Endothelial cell (in vitro differentiated cells): ENCODE data around the gene SIGLEC7. TPM values are rescaled to one million over a fixed set of nuclear protein-coding genes. Genes with fewer than 3 reads are reported as not detected.

ENCODE experiments used
- DNase-seq: peaks from one replicate; pipeline ENCODE4 v3.0.0; 2021; ENCODE audit warnings: low spot score
- H3K27ac Mint-ChIP-seq: one replicate; pipeline ENCODE4 v1.8.0; 2021; ENCODE audit warnings: mixed read lengths, inconsistent platforms; ENCODE audit not compliant: unreplicated experiment
- H3K27me3 Mint-ChIP-seq: one replicate; pipeline ENCODE4 v1.8.0; 2021; ENCODE audit warnings: mild to moderate bottlenecking, moderate library complexity, mixed read lengths, inconsistent platforms; ENCODE audit not compliant: unreplicated experiment
- H3K36me3 Mint-ChIP-seq: one replicate; pipeline ENCODE4 v1.8.0; 2021; ENCODE audit warnings: mild to moderate bottlenecking, low read depth, mixed read lengths, inconsistent platforms; ENCODE audit not compliant: unreplicated experiment
- H3K4me1 Mint-ChIP-seq: one replicate; pipeline ENCODE4 v1.8.0; 2021; ENCODE audit warnings: mild to moderate bottlenecking, mixed read lengths, inconsistent platforms; ENCODE audit not compliant: unreplicated experiment
- H3K4me3 Mint-ChIP-seq: one replicate; pipeline ENCODE4 v1.8.0; 2021; ENCODE audit warnings: mild to moderate bottlenecking, mixed read lengths, inconsistent platforms; ENCODE audit not compliant: unreplicated experiment
- H3K9me3 Mint-ChIP-seq: one replicate; pipeline ENCODE4 v1.8.0; 2021; ENCODE audit warnings: mixed read lengths, inconsistent platforms; ENCODE audit not compliant: unreplicated experiment
- total RNA-seq: library from RNA; stranded (reverse); fragmentation: NEBNext Ultra II Directional; extraction: Animal tissue kit (Norgen Biotek cat#: 25700); gene quantifications from one replicate; pipeline ENCODE4 v1.2.1, GENCODE V29; 2021; ENCODE audit not compliant: unreplicated experiment
- TF ChIP-seq, protein P1 (sequence below): fragments of 200-600 bp; sonication (generic); IDR thresholded peaks from one replicate; pipeline ENCODE4 v1.5.0; 2021; ENCODE audit warnings: antibody characterized with exemption; ENCODE audit not compliant: unreplicated experiment

The SIGLEC7 gene
- total RNA-seq, 1 donor from 2014 or later: not detected

- no peaks in the 10 kb centered on the region for H3K36me3 Mint-ChIP-seq
- H3K9me3 Mint-ChIP-seq: no peaks in the 10 kb centered on the region
- H3K4me1 Mint-ChIP-seq: peaks cover 12% of the 10 kb centered on the region
- TF ChIP-seq, protein P1, sequence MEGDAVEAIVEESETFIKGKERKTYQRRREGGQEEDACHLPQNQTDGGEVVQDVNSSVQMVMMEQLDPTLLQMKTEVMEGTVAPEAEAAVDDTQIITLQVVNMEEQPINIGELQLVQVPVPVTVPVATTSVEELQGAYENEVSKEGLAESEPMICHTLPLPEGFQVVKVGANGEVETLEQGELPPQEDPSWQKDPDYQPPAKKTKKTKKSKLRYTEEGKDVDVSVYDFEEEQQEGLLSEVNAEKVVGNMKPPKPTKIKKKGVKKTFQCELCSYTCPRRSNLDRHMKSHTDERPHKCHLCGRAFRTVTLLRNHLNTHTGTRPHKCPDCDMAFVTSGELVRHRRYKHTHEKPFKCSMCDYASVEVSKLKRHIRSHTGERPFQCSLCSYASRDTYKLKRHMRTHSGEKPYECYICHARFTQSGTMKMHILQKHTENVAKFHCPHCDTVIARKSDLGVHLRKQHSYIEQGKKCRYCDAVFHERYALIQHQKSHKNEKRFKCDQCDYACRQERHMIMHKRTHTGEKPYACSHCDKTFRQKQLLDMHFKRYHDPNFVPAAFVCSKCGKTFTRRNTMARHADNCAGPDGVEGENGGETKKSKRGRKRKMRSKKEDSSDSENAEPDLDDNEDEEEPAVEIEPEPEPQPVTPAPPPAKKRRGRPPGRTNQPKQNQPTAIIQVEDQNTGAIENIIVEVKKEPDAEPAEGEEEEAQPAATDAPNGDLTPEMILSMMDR: no peak
- no peak overlapping the region for H3K4me3 Mint-ChIP-seq
- no peak for DNase-seq
- H3K27me3 Mint-ChIP-seq: peaks cover 7% of the 10 kb centered on the region
- no peak overlapping the region for H3K27ac Mint-ChIP-seq
Measured at GRCh38 chr19:51200071-51200666, 58.1 kb downstream of the SIGLEC7 start.

GRCh38 chr19:51201712-51202111 lies 59.6 kb downstream of the SIGLEC7 start:
- Mint-ChIP-seq H3K4me3 (no peak overlapping the region), H3K36me3 (no peaks in the 10 kb centered on the region), H3K27ac (no peak overlapping the region), H3K9me3 (no peaks in the 10 kb centered on the region), H3K27me3 (peaks cover 7% of the 10 kb centered on the region), H3K4me1 (peaks cover 12% of the 10 kb centered on the region)
- DNase-seq: no peak
- TF ChIP-seq, protein P1: no peak

Other genes starting within 250 kb of the SIGLEC7 start
- not detected for gene KLK4, start 230.9 kb upstream of the SIGLEC7 start, total RNA-seq
- gene KLK5, start 189.3 kb upstream of the SIGLEC7 start, total RNA-seq: not detected
- 0.67 TPM for gene KLK6, start 172.7 kb upstream of the SIGLEC7 start, total RNA-seq
- not detected for gene KLK7, start 158.4 kb upstream of the SIGLEC7 start, total RNA-seq
- not detected for gene KLK8, start 140.7 kb upstream of the SIGLEC7 start, total RNA-seq
- gene KLK10, start 122.6 kb upstream of the SIGLEC7 start, total RNA-seq: 11.1 TPM
- not detected for gene KLK11, start 115.7 kb upstream of the SIGLEC7 start, total RNA-seq
- not detected for gene KLK12, start 107.3 kb upstream of the SIGLEC7 start, total RNA-seq
- 0.67 TPM for gene KLK13, start 77.2 kb upstream of the SIGLEC7 start, total RNA-seq
- gene KLK14, start 59.4 kb upstream of the SIGLEC7 start, total RNA-seq: not detected
- 5.4 TPM for gene CTU1, start 33.9 kb upstream of the SIGLEC7 start, total RNA-seq
- gene SIGLEC9, start 17.4 kb upstream of the SIGLEC7 start, total RNA-seq: 0.82 TPM
- gene CD33, start 82.8 kb downstream of the SIGLEC7 start, total RNA-seq: 21.7 TPM
- gene SIGLECL1, start 108.8 kb downstream of the SIGLEC7 start, total RNA-seq: 2.8 TPM
- gene IGLON5, start 169.3 kb downstream of the SIGLEC7 start, total RNA-seq: 114 TPM
- gene VSIG10L, start 199.8 kb downstream of the SIGLEC7 start, total RNA-seq: 5.9 TPM
- gene ETFB, start 224.1 kb downstream of the SIGLEC7 start, total RNA-seq: 55.1 TPM
- not detected for gene CLDND2, start 226.7 kb downstream of the SIGLEC7 start, total RNA-seq
- gene NKG7, start 230.4 kb downstream of the SIGLEC7 start, total RNA-seq: not detected
- gene LIM2, start 245.7 kb downstream of the SIGLEC7 start, total RNA-seq: not detected
- 0.21 TPM for gene C19orf84, start 248.3 kb downstream of the SIGLEC7 start, total RNA-seq